ENCODE measurements around the gene ADGRE3. TPM values are rescaled to one million over a fixed set of nuclear protein-coding genes. Genes with fewer than 3 reads are reported as not detected.

ADGRE3 gene
- polyA plus RNA-seq, 2 of the 4 experiments (the other 2 are of a cell fraction), result not detected

DNA sequence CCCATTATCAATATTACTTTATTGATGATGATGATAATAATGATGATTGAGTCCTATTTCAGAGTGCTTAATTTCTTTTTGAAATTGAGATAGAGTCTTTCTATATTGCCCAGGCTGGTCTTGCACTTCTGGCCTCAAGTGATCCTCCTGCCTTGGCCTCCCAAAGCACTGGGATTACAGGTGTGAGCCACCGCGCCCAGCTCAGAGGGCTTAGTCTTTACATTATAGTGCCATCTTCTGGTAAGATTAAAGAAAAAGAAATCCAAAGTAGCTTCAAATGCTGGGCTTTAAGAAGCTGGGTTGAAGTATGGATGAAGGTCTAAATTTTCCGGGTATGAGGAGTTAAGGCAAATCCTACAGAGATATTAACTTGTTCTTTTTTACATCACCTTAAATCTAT lies 11.8 kb upstream of the ADGRE3 start:
- no peak overlapping the region for H3K27ac ChIP-seq
- DNase-seq (ENCODE audit: low read depth in 1 of 2, low spot score in 1 of 2) (peak in 1 of 2 experiments; percentile 47), FAIRE-seq (no peak), ATAC-seq (no peak)
- no peak overlapping the region for H3K4me2 ChIP-seq
- no peaks in the 10 kb centered on the region for H3K4me1 ChIP-seq
- CTCF ChIA-PET, result interaction anchor here (0.7 to 7.5 kb wide), 6 partner anchors 9 to 113 kb away, joined by 3 to 81 read pairs (median 4); partner anchors contain the start of gene NDUFB7
- no peaks in the 10 kb centered on the region for H3K9me3 ChIP-seq
- H3K4me3 ChIP-seq, result no peak overlapping the region
- POLR2A ChIA-PET, result interaction anchor here (0.6 to 1.5 kb wide), 3 partner anchors 112 to 338 kb away, joined by 4 to 5 read pairs (median 5); partner anchors contain the start of gene NDUFB7
- WGBS (ENCODE audit: missing lambda C conversion rate), result 4% methylated on average over 3 of the region's 3 CpGs
- TF ChIP-seq, protein P1, sequence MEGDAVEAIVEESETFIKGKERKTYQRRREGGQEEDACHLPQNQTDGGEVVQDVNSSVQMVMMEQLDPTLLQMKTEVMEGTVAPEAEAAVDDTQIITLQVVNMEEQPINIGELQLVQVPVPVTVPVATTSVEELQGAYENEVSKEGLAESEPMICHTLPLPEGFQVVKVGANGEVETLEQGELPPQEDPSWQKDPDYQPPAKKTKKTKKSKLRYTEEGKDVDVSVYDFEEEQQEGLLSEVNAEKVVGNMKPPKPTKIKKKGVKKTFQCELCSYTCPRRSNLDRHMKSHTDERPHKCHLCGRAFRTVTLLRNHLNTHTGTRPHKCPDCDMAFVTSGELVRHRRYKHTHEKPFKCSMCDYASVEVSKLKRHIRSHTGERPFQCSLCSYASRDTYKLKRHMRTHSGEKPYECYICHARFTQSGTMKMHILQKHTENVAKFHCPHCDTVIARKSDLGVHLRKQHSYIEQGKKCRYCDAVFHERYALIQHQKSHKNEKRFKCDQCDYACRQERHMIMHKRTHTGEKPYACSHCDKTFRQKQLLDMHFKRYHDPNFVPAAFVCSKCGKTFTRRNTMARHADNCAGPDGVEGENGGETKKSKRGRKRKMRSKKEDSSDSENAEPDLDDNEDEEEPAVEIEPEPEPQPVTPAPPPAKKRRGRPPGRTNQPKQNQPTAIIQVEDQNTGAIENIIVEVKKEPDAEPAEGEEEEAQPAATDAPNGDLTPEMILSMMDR (IDR thresholded peaks at IDR 0.05), result peak; percentile 46
- peak; percentile 47 to 55; a peak in 4 of 5 replicates for TF ChIP-seq RAD21 (conservative IDR thresholded peaks at IDR 0.05 in 1 of 2, IDR thresholded peaks at IDR 0.05 in 1 of 2)
- TF ChIP-seq SMC3 (IDR thresholded peaks at IDR 0.05), result peak; percentile 37; the same call in 2 of the 3 replicates
- TF ChIP-seq HDAC2 (IDR thresholded peaks at IDR 0.05), result no peak

DNA sequence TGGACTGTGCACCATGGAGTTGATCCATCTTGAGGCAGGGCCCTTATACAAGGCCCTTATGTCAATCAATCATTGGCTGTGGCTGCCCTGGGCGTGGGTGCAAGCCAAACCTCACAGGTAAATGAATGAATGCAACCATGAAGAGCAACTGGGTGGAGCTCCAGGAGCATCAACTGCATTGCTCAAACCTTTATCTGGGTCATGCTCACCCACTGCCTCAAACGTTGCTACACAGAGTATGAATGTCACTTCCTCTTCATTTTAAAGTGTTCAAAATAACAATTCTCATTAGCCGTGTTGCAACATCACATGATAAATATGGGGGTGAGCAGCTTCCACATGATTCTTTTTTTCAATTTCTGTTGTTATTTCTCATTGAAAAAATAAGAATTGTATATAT lies 8.8 kb upstream of the ADGRE3 start:
- ATAC-seq, result no peak

DNA sequence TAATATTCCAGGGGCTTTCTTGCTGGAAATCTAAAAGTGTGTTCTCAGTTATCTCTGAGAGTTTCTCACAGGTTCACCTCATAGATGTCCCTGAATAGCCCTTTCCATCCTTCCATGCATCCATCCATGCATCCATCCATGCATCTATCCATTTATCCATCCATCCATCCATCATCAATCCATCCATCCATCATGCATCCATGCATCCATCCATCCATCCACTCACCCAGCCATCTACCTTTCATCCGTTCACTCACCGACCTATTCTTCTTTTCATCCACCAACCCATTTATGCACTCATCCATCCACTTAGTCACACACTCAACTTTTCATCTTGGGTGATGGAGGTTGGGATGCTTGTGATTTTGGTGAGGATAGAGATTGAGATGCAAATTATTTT lies 7.4 kb upstream of the ADGRE3 start:
- POLR2A ChIA-PET, result no interaction called here
- no peak for FAIRE-seq
- 0% methylated on average over 2 of the region's 2 CpGs for WGBS (ENCODE audit: missing lambda C conversion rate)
- TF ChIP-seq NR3C1 (IDR thresholded peaks at IDR 0.05) (no peak), MAZ (IDR thresholded peaks at IDR 0.05; ENCODE audit: borderline replicate concordance, low read depth, low read length) (no peak), ZC3H11A (IDR thresholded peaks at IDR 0.05) (no peak), TFCP2L1 (CRISPR knock-in tag; IDR thresholded peaks at IDR 0.05) (no peak), EP300 (IDR thresholded peaks at IDR 0.05) (no peak), FOSB (CRISPR knock-in tag; IDR thresholded peaks at IDR 0.05) (no peak), KDM5A (IDR thresholded peaks at IDR 0.05) (no peak), EHF (CRISPR knock-in tag; IDR thresholded peaks at IDR 0.05) (no peak), RFX5 (IDR thresholded peaks at IDR 0.05) (no peak), RARB (CRISPR knock-in tag; IDR thresholded peaks at IDR 0.05) (no peak), PHF8 (IDR thresholded peaks at IDR 0.05; ENCODE audit: borderline replicate concordance, low read depth) (no peak)
- TF ChIP-seq, protein P2, sequence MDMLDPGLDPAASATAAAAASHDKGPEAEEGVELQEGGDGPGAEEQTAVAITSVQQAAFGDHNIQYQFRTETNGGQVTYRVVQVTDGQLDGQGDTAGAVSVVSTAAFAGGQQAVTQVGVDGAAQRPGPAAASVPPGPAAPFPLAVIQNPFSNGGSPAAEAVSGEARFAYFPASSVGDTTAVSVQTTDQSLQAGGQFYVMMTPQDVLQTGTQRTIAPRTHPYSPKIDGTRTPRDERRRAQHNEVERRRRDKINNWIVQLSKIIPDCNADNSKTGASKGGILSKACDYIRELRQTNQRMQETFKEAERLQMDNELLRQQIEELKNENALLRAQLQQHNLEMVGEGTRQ (IDR thresholded peaks at IDR 0.05), result no peak

More for the DNA sequence above, 8.8 kb upstream of the ADGRE3 start:
- Histone ChIP-seq H3K4me3 (no peak overlapping the region), H3K4me2 (no peak overlapping the region), H3K4me1 (no peaks in the 10 kb centered on the region), H3K9me3 (no peaks in the 10 kb centered on the region), H3K27ac (no peak overlapping the region)
- 0% methylated on average over 3 of the region's 3 CpGs for WGBS (ENCODE audit: missing lambda C conversion rate)
- FAIRE-seq, result no peak
- DNase-seq (ENCODE audit: low read depth in 1 of 2, low spot score in 1 of 2), result no peak
- POLR2A ChIA-PET, result no interaction called here
- TF ChIP-seq ZSCAN20 (CRISPR knock-in tag; IDR thresholded peaks at IDR 0.05), result no peak
- no peak for TF ChIP-seq NPAS2 (CRISPR knock-in tag; IDR thresholded peaks at IDR 0.05; ENCODE audit: borderline replicate concordance)
- no peak for TF ChIP-seq PHF8 (IDR thresholded peaks at IDR 0.05; ENCODE audit: borderline replicate concordance, low read depth)
- TF ChIP-seq GATA3 (IDR thresholded peaks at IDR 0.05; ENCODE audit: borderline replicate concordance), result no peak
- TF ChIP-seq JUN (IDR thresholded peaks at IDR 0.05), result no peak
- TF ChIP-seq, protein P1 (IDR thresholded peaks at IDR 0.05), result no peak
- no peak for TF ChIP-seq HOXB13 (CRISPR knock-in tag; IDR thresholded peaks at IDR 0.05; ENCODE audit: low read depth)
- no peak for TF ChIP-seq CHD4 (IDR thresholded peaks at IDR 0.05; ENCODE audit: borderline replicate concordance)
- no peak for TF ChIP-seq POLR2A (IDR thresholded peaks at IDR 0.05; ENCODE audit: low read length)
- TF ChIP-seq FOSL2 (IDR thresholded peaks at IDR 0.05), result no peak
- TF ChIP-seq FOSL2 (CRISPR knock-in tag; IDR thresholded peaks at IDR 0.05), result no peak
- TF ChIP-seq ESRRA (IDR thresholded peaks at IDR 0.05; ENCODE audit: borderline replicate concordance, low read length), result no peak
- TF ChIP-seq BHLHE40 (IDR thresholded peaks at IDR 0.05; ENCODE audit: low read depth, low read length), result no peak
- TF ChIP-seq RCOR1 (IDR thresholded peaks at IDR 0.05; ENCODE audit: low read depth, low read length), result no peak
- TF ChIP-seq RAD21 (conservative IDR thresholded peaks at IDR 0.05 in 1 of 2, IDR thresholded peaks at IDR 0.05 in 1 of 2), result no peak
- no peak for TF ChIP-seq HEYL (CRISPR knock-in tag; IDR thresholded peaks at IDR 0.05)
- TF ChIP-seq CBX8 (IDR thresholded peaks at IDR 0.05), result no peak
- TF ChIP-seq ZFP36 (IDR thresholded peaks at IDR 0.05; ENCODE audit: borderline replicate concordance, partially characterized antibody), result no peak
- TF ChIP-seq, protein P3, sequence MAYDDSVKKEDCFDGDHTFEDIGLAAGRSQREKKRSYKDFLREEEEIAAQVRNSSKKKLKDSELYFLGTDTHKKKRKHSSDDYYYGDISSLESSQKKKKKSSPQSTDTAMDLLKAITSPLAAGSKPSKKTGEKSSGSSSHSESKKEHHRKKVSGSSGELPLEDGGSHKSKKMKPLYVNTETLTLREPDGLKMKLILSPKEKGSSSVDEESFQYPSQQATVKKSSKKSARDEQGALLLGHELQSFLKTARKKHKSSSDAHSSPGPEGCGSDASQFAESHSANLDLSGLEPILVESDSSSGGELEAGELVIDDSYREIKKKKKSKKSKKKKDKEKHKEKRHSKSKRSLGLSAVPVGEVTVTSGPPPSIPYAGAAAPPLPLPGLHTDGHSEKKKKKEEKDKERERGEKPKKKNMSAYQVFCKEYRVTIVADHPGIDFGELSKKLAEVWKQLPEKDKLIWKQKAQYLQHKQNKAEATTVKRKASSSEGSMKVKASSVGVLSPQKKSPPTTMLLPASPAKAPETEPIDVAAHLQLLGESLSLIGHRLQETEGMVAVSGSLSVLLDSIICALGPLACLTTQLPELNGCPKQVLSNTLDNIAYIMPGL (CRISPR knock-in tag; IDR thresholded peaks at IDR 0.05; ENCODE audit: borderline replicate concordance), result no peak
- CTCF ChIA-PET, result interaction anchor here (0.6 to 7.5 kb wide), 2 partner anchors 92 to 110 kb away, joined by 3 to 81 read pairs; partner anchors contain the start of gene NDUFB7

More for the DNA sequence above, 7.4 kb upstream of the ADGRE3 start:
- no peak overlapping the region for H3K27ac ChIP-seq
- DNase-seq (ENCODE audit: low read depth in 1 of 2, low spot score in 1 of 2), result no peak
- H3K9me3 ChIP-seq, result no peaks in the 10 kb centered on the region
- no peak for ATAC-seq
- no peaks in the 10 kb centered on the region for H3K4me1 ChIP-seq
- no peak overlapping the region for H3K4me2 ChIP-seq
- CTCF ChIA-PET, result interaction anchor here (2.2 kb wide), 1 partner anchor 108 kb away, joined by 8 read pairs; no protein-coding TSS in a partner anchor
- no peak overlapping the region for H3K4me3 ChIP-seq
